Body of pancreas (tissue), 4 donors: ENCODE results near the gene ARVCF. TPM values are rescaled to one million over a fixed set of nuclear protein-coding genes. Genes with fewer than 3 reads are reported as not detected.

Source experiments
- ATAC-seq: fragments of 150-250 bp; one replicate; pipeline ENCODE4 v1.9.1; 2016
- DNase-seq, 4 donors: peaks; one replicate each; pipeline ENCODE4 v3.0.0-alpha.2; 2019
- H3K27ac ChIP-seq, 4 donors: fragments of 200-600 bp; sonication (generic); 1 replicate in 3 of 4; 2 replicates in 1 of 4; pipeline versions ENCODE4 v1.5.1 to v1.6.1; 2016 to 2019; ENCODE audit warnings: mild to moderate bottlenecking in 1 of 4, mixed read lengths in 1 of 4, moderate library complexity in 1 of 4
- H3K27me3 ChIP-seq, 2 donors: fragments of 200-600 bp; sonication (generic); one replicate each; pipeline ENCODE4 v1.6.0; 2016; ENCODE audit warnings: mild to moderate bottlenecking in 1 of 2
- H3K36me3 ChIP-seq, 2 donors: fragments of 200-600 bp; sonication (generic); replicated peaks in 1 of 2; 2 replicates each; pipeline ENCODE4 v1.5.1; 2016; ENCODE audit warnings: low read depth in 2 of 2; ENCODE audit not compliant: insufficient read depth in 1 of 2
- H3K4me1 ChIP-seq: fragments of 200-600 bp; sonication (generic); one replicate; pipeline ENCODE4 v1.6.0; 2016
- H3K4me3 ChIP-seq, 2 donors: fragments of 200-600 bp; sonication (generic); 1 replicate in 1 of 2; 2 replicates in 1 of 2; pipeline ENCODE4 v1.5.1; 2016 to 2019
- H3K9me3 ChIP-seq, 3 donors: fragments of 200-600 bp; sonication (generic); 1 replicate in 2 of 3; 2 replicates in 1 of 3; pipeline ENCODE4 v1.5.1; 2016
- POLR2A ChIP-seq, 3 donors: fragments of 450-650 bp; IDR thresholded peaks; one replicate each; pipeline ENCODE4 v1.6.1; 2016; ENCODE audit warnings: antibody characterized with exemption in 3 of 3, mild to moderate bottlenecking in 2 of 3
- WGBS, 2 donors: methylation state at CpG; one replicate each; pipeline ENCODE4 v1.1.5; 2017; 5-methylcytosine and 5-hydroxymethylcytosine counted together
- intact Hi-C: fragments of 100-400 bp; cut with DNase I; formaldehyde crosslinking; loops from one replicate; pipeline ENCODE4 v1.15.1; 2023
- total RNA-seq, 2 donors: library from RNA; depleted of rRNA; stranded (reverse); fragments of >200 nt; gene quantifications; one replicate each; pipeline ENCODE4 v1.1.0, GENCODE V29; 2016
- TF ChIP-seq, protein P1 (sequence below), 7 experiments: fragments of 450-650 bp in 4 of 7; fragments of 200-600 bp in 3 of 7; sonication (generic) in 3 of 7; IDR thresholded peaks; one replicate each; pipeline ENCODE4 v1.5.1; 2016 to 2019; ENCODE audit warnings: antibody characterized with exemption in 7 of 7

ARVCF gene
- total RNA-seq, 2 donors from 2014 or later, result 36.6 to 150 TPM

- H3K9me3 ChIP-seq, result no peaks in the 10 kb centered on the region
- 82 to 93% methylated on average over 5 to 11 of the region's 11 CpGs for WGBS, 2 donors
- no peaks in the 10 kb centered on the region for H3K4me1 ChIP-seq
- H3K4me3 ChIP-seq, result no peak overlapping the region
- no peak overlapping the region for H3K27ac ChIP-seq
- TF ChIP-seq, protein P1, sequence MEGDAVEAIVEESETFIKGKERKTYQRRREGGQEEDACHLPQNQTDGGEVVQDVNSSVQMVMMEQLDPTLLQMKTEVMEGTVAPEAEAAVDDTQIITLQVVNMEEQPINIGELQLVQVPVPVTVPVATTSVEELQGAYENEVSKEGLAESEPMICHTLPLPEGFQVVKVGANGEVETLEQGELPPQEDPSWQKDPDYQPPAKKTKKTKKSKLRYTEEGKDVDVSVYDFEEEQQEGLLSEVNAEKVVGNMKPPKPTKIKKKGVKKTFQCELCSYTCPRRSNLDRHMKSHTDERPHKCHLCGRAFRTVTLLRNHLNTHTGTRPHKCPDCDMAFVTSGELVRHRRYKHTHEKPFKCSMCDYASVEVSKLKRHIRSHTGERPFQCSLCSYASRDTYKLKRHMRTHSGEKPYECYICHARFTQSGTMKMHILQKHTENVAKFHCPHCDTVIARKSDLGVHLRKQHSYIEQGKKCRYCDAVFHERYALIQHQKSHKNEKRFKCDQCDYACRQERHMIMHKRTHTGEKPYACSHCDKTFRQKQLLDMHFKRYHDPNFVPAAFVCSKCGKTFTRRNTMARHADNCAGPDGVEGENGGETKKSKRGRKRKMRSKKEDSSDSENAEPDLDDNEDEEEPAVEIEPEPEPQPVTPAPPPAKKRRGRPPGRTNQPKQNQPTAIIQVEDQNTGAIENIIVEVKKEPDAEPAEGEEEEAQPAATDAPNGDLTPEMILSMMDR (IDR thresholded peaks at IDR 0.05), result no peak
- TF ChIP-seq POLR2A (IDR thresholded peaks at IDR 0.05), result no peak
- no peak for DNase-seq
- H3K27me3 ChIP-seq, result no peaks in the 10 kb centered on the region
- intact Hi-C loops, result no loop called here
- no peak for ATAC-seq
- H3K36me3 ChIP-seq, result no peaks in the 10 kb centered on the region
These were observed 47.3 kb downstream of the ARVCF start for GRCh38 chr22:19969141-19969928.

DNA sequence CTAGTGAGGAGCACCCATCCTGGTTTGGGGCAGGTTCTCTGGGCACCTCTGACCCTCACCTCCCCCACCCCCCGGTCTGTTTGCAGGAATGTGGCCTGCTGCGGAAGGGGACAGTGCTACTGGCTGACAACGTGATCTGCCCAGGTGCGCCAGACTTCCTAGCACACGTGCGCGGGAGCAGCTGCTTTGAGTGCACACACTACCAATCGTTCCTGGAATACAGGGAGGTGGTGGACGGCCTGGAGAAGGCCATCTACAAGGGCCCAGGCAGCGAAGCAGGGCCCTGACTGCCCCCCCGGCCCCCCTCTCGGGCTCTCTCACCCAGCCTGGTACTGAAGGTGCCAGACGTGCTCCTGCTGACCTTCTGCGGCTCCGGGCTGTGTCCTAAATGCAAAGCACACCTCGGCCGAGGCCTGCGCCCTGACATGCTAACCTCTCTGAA lies 48.2 kb downstream of the ARVCF start:
- Histone ChIP-seq H3K4me1 (peaks cover 7% of the 10 kb centered on the region), H3K27ac (no peak overlapping the region), H3K36me3 (no peaks in the 10 kb centered on the region), H3K27me3 (no peaks in the 10 kb centered on the region), H3K4me3 (no peak overlapping the region), H3K9me3 (no peaks in the 10 kb centered on the region)
- no peak for ATAC-seq
- TF ChIP-seq, protein P1 (IDR thresholded peaks at IDR 0.05), result no peak
- no peak for TF ChIP-seq POLR2A (IDR thresholded peaks at IDR 0.05)
- 83 to 86% methylated on average over 16 to 18 of the region's 18 CpGs for WGBS, 2 donors
- intact Hi-C loops, result no loop called here
- DNase-seq, result no peak

DNA sequence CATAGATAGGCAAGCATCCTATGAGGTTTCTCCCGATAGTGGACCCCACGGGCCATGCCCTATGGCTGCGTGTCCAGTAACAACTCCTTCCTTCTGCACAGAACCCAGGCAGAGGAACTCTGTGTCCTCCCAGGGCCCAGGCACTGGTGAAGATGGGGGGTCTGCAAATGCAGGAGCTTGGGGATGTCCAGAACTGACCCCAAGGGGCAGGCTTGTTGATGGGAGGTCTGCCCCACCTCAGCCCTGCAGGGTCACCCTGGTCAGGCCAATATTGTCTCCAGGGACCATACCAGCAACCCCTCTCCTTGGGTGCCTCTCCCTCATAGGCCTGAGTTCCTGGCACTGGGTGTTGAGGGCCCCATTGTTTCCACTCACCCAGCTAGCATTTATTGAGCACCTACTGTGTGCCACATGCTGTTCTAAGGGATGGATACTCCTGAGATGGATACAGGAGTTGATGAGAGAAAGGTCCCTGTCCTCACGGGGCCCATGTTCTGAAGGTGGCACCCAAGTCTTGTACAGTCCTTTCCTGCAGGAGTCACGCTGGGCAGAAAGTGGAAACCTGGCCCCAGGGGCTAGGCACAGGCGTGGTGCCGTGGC lies 48.7 kb downstream of the ARVCF start:
- intact Hi-C loops, result no loop called here
- H3K4me1 ChIP-seq, result peaks cover 13% of the 10 kb centered on the region
- no peak for DNase-seq
- no peaks in the 10 kb centered on the region for H3K9me3 ChIP-seq
- no peaks in the 10 kb centered on the region for H3K36me3 ChIP-seq
- TF ChIP-seq, protein P1 (IDR thresholded peaks at IDR 0.05), result no peak
- TF ChIP-seq POLR2A (IDR thresholded peaks at IDR 0.05), result no peak
- H3K27ac ChIP-seq, result no peak overlapping the region
- H3K4me3 ChIP-seq, result no peak overlapping the region
- no peaks in the 10 kb centered on the region for H3K27me3 ChIP-seq
- ATAC-seq, result no peak
- 84 to 97% methylated on average over 5 to 7 of the region's 7 CpGs for WGBS, 2 donors

- no peaks in the 10 kb centered on the region for H3K27me3 ChIP-seq
- no peak overlapping the region for H3K4me3 ChIP-seq
- ATAC-seq, result no peak
- no peak overlapping the region for H3K27ac ChIP-seq
- TF ChIP-seq, protein P1 (IDR thresholded peaks at IDR 0.05), result no peak
- no peak for TF ChIP-seq POLR2A (IDR thresholded peaks at IDR 0.05)
- no peak for DNase-seq
- WGBS, 2 donors, result 73 to 74% methylated on average over 18 to 20 of the region's 20 CpGs
- no peaks in the 10 kb centered on the region for H3K36me3 ChIP-seq
- H3K4me1 ChIP-seq, result peaks cover 21% of the 10 kb centered on the region
- intact Hi-C loops, result no loop called here
- no peaks in the 10 kb centered on the region for H3K9me3 ChIP-seq
These were observed 49.5 kb downstream of the ARVCF start for GRCh38 chr22:19966908-19967750.
